HG03354 (cell line): ENCODE measurements around the gene ATP8A1.

Experiments used
- ATAC-seq: cut with Tn5 transposase; IDR thresholded peaks from one replicate; pipeline ENCODE4 v1.9.1; 2021; ENCODE audit warnings: mild to moderate bottlenecking; ENCODE audit not compliant: unreplicated experiment, poor library complexity, severe bottlenecking

Gene ATP8A1

GRCh38 chr4:42436928-42437565 lies 219.9 kb downstream of the ATP8A1 start:
- ATAC-seq, result no peak

GRCh38 chr4:42428036-42428435 lies 228.9 kb downstream of the ATP8A1 start:
- no peak for ATAC-seq

- ATAC-seq, result no peak
Observed at GRCh38 chr4:42425146-42426065, 231.5 kb downstream of the ATP8A1 start.

GRCh38 chr4:42420140-42420539 lies 236.8 kb downstream of the ATP8A1 start:
- no peak for ATAC-seq

- no peak for ATAC-seq
Observed at GRCh38 chr4:42417550-42417949, 239.4 kb downstream of the ATP8A1 start.

GRCh38 chr4:42416017-42416416 lies 240.9 kb downstream of the ATP8A1 start:
- ATAC-seq, result no peak

- no peak for ATAC-seq
Observed at GRCh38 chr4:42415281-42415680, 241.6 kb downstream of the ATP8A1 start.

GRCh38 chr4:42412251-42412650 lies 244.7 kb downstream of the ATP8A1 start:
- ATAC-seq, result no peak

- ATAC-seq, result no peak
Observed at GRCh38 chr4:42411803-42412202, 245.1 kb downstream of the ATP8A1 start.

- ATAC-seq, result no peak
Observed at GRCh38 chr4:42410446-42410845, 246.5 kb downstream of the ATP8A1 start.

GRCh38 chr4:42404001-42404400 lies 252.9 kb downstream of the ATP8A1 start:
- no peak for ATAC-seq

- no peak for ATAC-seq
Observed at GRCh38 chr4:42401171-42401570, 255.7 kb downstream of the ATP8A1 start.

GRCh38 chr4:42399393-42399792 lies 257.5 kb downstream of the ATP8A1 start:
- no peak for ATAC-seq

GRCh38 chr4:42398871-42399331 lies 258.0 kb downstream of the ATP8A1 start:
- no peak for ATAC-seq

- peak; percentile 41 for ATAC-seq
Observed at GRCh38 chr4:42398171-42398870, 258.6 kb downstream of the ATP8A1 start.

GRCh38 chr4:42397635-42398170 lies 259.2 kb downstream of the ATP8A1 start:
- peak; percentile 46 for ATAC-seq

- peak; percentile 51 for ATAC-seq
Observed at GRCh38 chr4:42396752-42397634, 259.9 kb downstream of the ATP8A1 start, which contains the start of gene SHISA3. Gene SHISA3, plus strand, starts transcription at chr4:42397488. Its CDS starts 569 bp downstream, at chr4:42398057.

- no peak for ATAC-seq
Observed at GRCh38 chr4:42396361-42396751, 260.5 kb downstream of the ATP8A1 start.

GRCh38 chr4:42395595-42395994 lies 261.3 kb downstream of the ATP8A1 start:
- no peak for ATAC-seq
